ENCODE measurements around the gene B4GALT2.

Gene B4GALT2

GRCh38 chr1:44012404-44012803 is 33.4 kb downstream of the B4GALT2 start:
- no peak for DNase-seq

GRCh38 chr1:44012941-44013609 is 34.1 kb downstream of the B4GALT2 start:
- no peak for DNase-seq

GRCh38 chr1:44013949-44014348 is 34.9 kb downstream of the B4GALT2 start:
- no peak for DNase-seq

GRCh38 chr1:44014365-44015104 is 35.5 kb downstream of the B4GALT2 start:
- no peak for DNase-seq

- no peak for DNase-seq
These were observed 36.2 kb downstream of the B4GALT2 start for GRCh38 chr1:44015206-44015605.

GRCh38 chr1:44016041-44016889 is 37.3 kb downstream of the B4GALT2 start:
- no peak for DNase-seq

- no peak for DNase-seq
These were observed 37.9 kb downstream of the B4GALT2 start for GRCh38 chr1:44016890-44017400.

GRCh38 chr1:44019466-44019948 is 40.5 kb downstream of the B4GALT2 start:
- no peak for DNase-seq

- no peak for DNase-seq
These were observed 41.5 kb downstream of the B4GALT2 start for GRCh38 chr1:44020464-44020863.

- no peak for DNase-seq
These were observed 42.1 kb downstream of the B4GALT2 start for GRCh38 chr1:44021156-44021555.

- DNase-seq: no peak
These were observed 42.7 kb downstream of the B4GALT2 start for GRCh38 chr1:44021581-44022321.

GRCh38 chr1:44024031-44024902 is 45.3 kb downstream of the B4GALT2 start:
- DNase-seq: no peak

GRCh38 chr1:44024903-44025525 is 46.0 kb downstream of the B4GALT2 start:
- no peak for DNase-seq

- no peak for DNase-seq
These were observed 46.8 kb downstream of the B4GALT2 start for GRCh38 chr1:44025816-44026215.

GRCh38 chr1:44027320-44027719 is 48.3 kb downstream of the B4GALT2 start:
- no peak for DNase-seq

GRCh38 chr1:44029260-44029910 is 50.4 kb downstream of the B4GALT2 start:
- DNase-seq: no peak

- DNase-seq: peak; percentile 89
These were observed 51.0 kb downstream of the B4GALT2 start for GRCh38 chr1:44029911-44030604.

GRCh38 chr1:44030605-44031251 is 51.7 kb downstream of the B4GALT2 start:
- peak; percentile 61 for DNase-seq
